T-helper 2 cell treated with Interferon-gamma antibody and Interleukin-4, amounts not matched to agents 5 μg/mL and 100 μg/mL, for 36 hours (primary cell): ENCODE measurements around the gene BIRC2.
"Not testable (repeated sequence)": the region's sequence is repeated elsewhere in the genome, so short reads cannot be mapped to it uniquely, and the experiment has no call there.

ENCODE experiments used
- DNase-seq: peaks from one replicate; pipeline ENCODE4 v3.0.0; 2021; ENCODE audit warnings: low spot score
- H3K27ac Mint-ChIP-seq: one replicate; pipeline ENCODE4 v1.8.0; 2021; ENCODE audit warnings: mild to moderate bottlenecking, mixed read lengths
- H3K27me3 Mint-ChIP-seq: one replicate; pipeline ENCODE4 v1.8.0; 2021; ENCODE audit warnings: low read depth, mixed read lengths
- H3K36me3 Mint-ChIP-seq: one replicate; pipeline ENCODE4 v1.8.0; 2021; ENCODE audit warnings: low read depth, mixed read lengths
- H3K4me1 Mint-ChIP-seq: one replicate; pipeline ENCODE4 v1.8.0; 2021; ENCODE audit warnings: low read depth, mixed read lengths
- H3K4me3 Mint-ChIP-seq: one replicate; pipeline ENCODE4 v1.8.0; 2022; ENCODE audit warnings: mild to moderate bottlenecking, moderate library complexity, mixed read lengths
- H3K9me3 Mint-ChIP-seq: one replicate; pipeline ENCODE4 v1.8.0; 2021; ENCODE audit warnings: mixed read lengths

The BIRC2 gene

GRCh38 chr11:102346748-102347461, at the start of gene BIRC2:
TSS of gene BIRC2 (plus strand) at chr11:102347214. CDS start at chr11:102349855, 2,641 bp downstream.
- peaks cover 30% of the 10 kb centered on the region for H3K4me1 Mint-ChIP-seq
- H3K9me3 Mint-ChIP-seq = no peaks in the 10 kb centered on the region
- DNase-seq = peak; percentile 95
- peak within 1 kb of the TSS; percentile 94 for H3K4me3 Mint-ChIP-seq
- peak within 1 kb of the TSS; percentile 98 for H3K27ac Mint-ChIP-seq
- H3K36me3 Mint-ChIP-seq = peaks cover 19% of the 10 kb centered on the region
- no peaks in the 10 kb centered on the region for H3K27me3 Mint-ChIP-seq

- Mint-ChIP-seq H3K36me3 (peaks cover 29% of the 10 kb centered on the region), H3K4me1 (peaks cover 53% of the 10 kb centered on the region), H3K9me3 (peaks cover 22% of the 10 kb centered on the region)
- H3K4me3 Mint-ChIP-seq, DNase-seq, H3K27me3 Mint-ChIP-seq, H3K27ac Mint-ChIP-seq: not testable (repeated sequence)
Measured at GRCh38 chr11:102300837-102301236, 46.2 kb upstream of the BIRC2 start.

- Mint-ChIP-seq H3K27ac (no peak overlapping the region), H3K27me3 (no peaks in the 10 kb centered on the region), H3K4me1 (peaks cover 64% of the 10 kb centered on the region), H3K4me3 (no peak overlapping the region), H3K9me3 (peaks cover 22% of the 10 kb centered on the region), H3K36me3 (peaks cover 27% of the 10 kb centered on the region)
- DNase-seq = no peak
Measured at GRCh38 chr11:102302241-102302640, 44.8 kb upstream of the BIRC2 start.

GRCh38 chr11:102304686-102305085, 42.3 kb upstream of the BIRC2 start:
- peak overlapping the region; percentile 69 for H3K27ac Mint-ChIP-seq
- peaks cover 26% of the 10 kb centered on the region for H3K9me3 Mint-ChIP-seq
- peak overlapping the region; percentile 69 for H3K4me3 Mint-ChIP-seq
- peaks cover 70% of the 10 kb centered on the region for H3K4me1 Mint-ChIP-seq
- peaks cover 27% of the 10 kb centered on the region for H3K36me3 Mint-ChIP-seq
- DNase-seq = no peak
- H3K27me3 Mint-ChIP-seq = no peaks in the 10 kb centered on the region

GRCh38 chr11:102305352-102306047, 41.5 kb upstream of the BIRC2 start:
- Mint-ChIP-seq H3K27ac (peak overlapping the region; percentile 51), H3K27me3 (no peaks in the 10 kb centered on the region), H3K36me3 (peaks cover 21% of the 10 kb centered on the region), H3K4me3 (peak overlapping the region; percentile 69), H3K9me3 (peaks cover 29% of the 10 kb centered on the region), H3K4me1 (peaks cover 63% of the 10 kb centered on the region)
- no peak for DNase-seq

GRCh38 chr11:102306048-102306597, 40.9 kb upstream of the BIRC2 start:
- Mint-ChIP-seq H3K4me1 (peaks cover 59% of the 10 kb centered on the region), H3K9me3 (peaks cover 29% of the 10 kb centered on the region), H3K4me3 (peak overlapping the region; percentile 69), H3K27me3 (no peaks in the 10 kb centered on the region), H3K27ac (peak overlapping the region; percentile 51), H3K36me3 (peaks cover 22% of the 10 kb centered on the region)
- DNase-seq = no peak

- no peak for DNase-seq
- peaks cover 16% of the 10 kb centered on the region for H3K36me3 Mint-ChIP-seq
- peaks cover 21% of the 10 kb centered on the region for H3K9me3 Mint-ChIP-seq
- no peaks in the 10 kb centered on the region for H3K27me3 Mint-ChIP-seq
- peaks cover 52% of the 10 kb centered on the region for H3K4me1 Mint-ChIP-seq
- peak overlapping the region; percentile 69 for H3K4me3 Mint-ChIP-seq
- H3K27ac Mint-ChIP-seq = peak overlapping the region; percentile 51
Measured at GRCh38 chr11:102306817-102307726, 39.9 kb upstream of the BIRC2 start.

GRCh38 chr11:102307727-102308038, 39.3 kb upstream of the BIRC2 start:
- no peaks in the 10 kb centered on the region for H3K27me3 Mint-ChIP-seq
- no peak overlapping the region for H3K4me3 Mint-ChIP-seq
- H3K36me3 Mint-ChIP-seq = peaks cover 16% of the 10 kb centered on the region
- peaks cover 21% of the 10 kb centered on the region for H3K9me3 Mint-ChIP-seq
- H3K27ac Mint-ChIP-seq = no peak overlapping the region
- H3K4me1 Mint-ChIP-seq = peaks cover 54% of the 10 kb centered on the region
- no peak for DNase-seq

GRCh38 chr11:102309621-102310541, 37.1 kb upstream of the BIRC2 start:
- Mint-ChIP-seq H3K4me3 (no peak overlapping the region), H3K4me1 (peaks cover 54% of the 10 kb centered on the region), H3K27me3 (no peaks in the 10 kb centered on the region), H3K36me3 (peaks cover 5% of the 10 kb centered on the region), H3K27ac (no peak overlapping the region), H3K9me3 (peaks cover 8% of the 10 kb centered on the region)
- DNase-seq = no peak

GRCh38 chr11:102312667-102313066, 34.3 kb upstream of the BIRC2 start:
- H3K4me1 Mint-ChIP-seq = peaks cover 50% of the 10 kb centered on the region
- H3K4me3 Mint-ChIP-seq = peak overlapping the region; percentile 35
- DNase-seq = no peak

GRCh38 chr11:102313238-102313940, 33.6 kb upstream of the BIRC2 start:
- Mint-ChIP-seq H3K4me1 (peaks cover 47% of the 10 kb centered on the region), H3K27ac (peak overlapping the region; percentile 68), H3K36me3 (peaks cover 8% of the 10 kb centered on the region), H3K9me3 (peaks cover 8% of the 10 kb centered on the region), H3K4me3 (peak overlapping the region; percentile 35), H3K27me3 (no peaks in the 10 kb centered on the region)
- no peak for DNase-seq

More at GRCh38 chr11:102312667-102313066, 34.3 kb upstream of the BIRC2 start:
- H3K27me3 Mint-ChIP-seq = no peaks in the 10 kb centered on the region
- H3K27ac Mint-ChIP-seq = peak overlapping the region; percentile 77
- peaks cover 8% of the 10 kb centered on the region for H3K9me3 Mint-ChIP-seq
- peaks cover 5% of the 10 kb centered on the region for H3K36me3 Mint-ChIP-seq

GRCh38 chr11:102314784-102315183, 32.2 kb upstream of the BIRC2 start:
- peak overlapping the region; percentile 43 for H3K27ac Mint-ChIP-seq
- peaks cover 50% of the 10 kb centered on the region for H3K4me1 Mint-ChIP-seq
- DNase-seq = no peak
- H3K9me3 Mint-ChIP-seq = peaks cover 3% of the 10 kb centered on the region
- no peak overlapping the region for H3K4me3 Mint-ChIP-seq
- peaks cover 15% of the 10 kb centered on the region for H3K36me3 Mint-ChIP-seq
- H3K27me3 Mint-ChIP-seq = no peaks in the 10 kb centered on the region
